T-cell (primary cell): ENCODE data around the gene IL9R. TPM values are rescaled to one million over a fixed set of nuclear protein-coding genes. Genes with fewer than 3 reads are reported as not detected.
A peak's percentile ranks its signal among the peaks of the same experiment; 100 is the strongest.
"Not testable (repeated sequence)": the region's sequence is repeated elsewhere in the genome, so short reads cannot be mapped to it uniquely, and the experiment has no call there.

Experiments
- ATAC-seq, 4 experiments: fragments of 200-7000 bp in 3 of 4; fragments of 150-1000 bp in 1 of 4; cut with Tn5 transposase; replicated peaks in 1 of 4; 1 replicate in 3 of 4; 2 replicates in 1 of 4; pipeline ENCODE4 v1.10.0; 2021; ENCODE audit warnings: moderate library complexity in 3 of 4, mild to moderate bottlenecking in 2 of 4, moderate number of reproducible peaks in 1 of 4
- CTCF ChIA-PET, 2 donors: fragments of 300-600 bp; sonication (Branson Sonifier 250); formaldehyde crosslinking; loops; one replicate each; lab custom pipeline; 2022; ENCODE audit warnings: antibody characterized with exemption in 2 of 2; lab: Charles Lee
- POLR2A ChIA-PET, 2 donors: fragments of 300-600 bp; sonication (Branson Sonifier 250); formaldehyde crosslinking; loops; one replicate each; lab custom pipeline; 2022; ENCODE audit warnings: antibody characterized with exemption in 2 of 2; lab: Charles Lee
- DNase-seq, 35 experiments: peaks; one replicate each; pipeline versions ENCODE4 v3.0.0 to v3.0.0-alpha.2; 2013 to 2023
- H3K27ac ChIP-seq: one replicate; pipeline ENCODE4 v1.5.1; 2013; ENCODE audit warnings: low read length
- H3K27me3 ChIP-seq, 2 experiments: replicated peaks in 1 of 2; 1 replicate in 1 of 2; 2 replicates in 1 of 2; pipeline versions ENCODE4 v1.6.1 to v1.7.0; 2013; ENCODE audit warnings: low read length in 1 of 2, mixed read lengths in 1 of 2; ENCODE audit not compliant: control insufficient read depth in 2 of 2, insufficient read depth in 2 of 2; ENCODE audit errors: extremely low read depth in 1 of 2
- H3K36me3 ChIP-seq, 2 donors: 1 replicate in 1 of 2; 2 replicates in 1 of 2; pipeline versions ENCODE4 v1.6.1 to v1.7.0; 2013; ENCODE audit warnings: low read length in 1 of 2; ENCODE audit not compliant: control insufficient read depth in 2 of 2, insufficient read depth in 1 of 2; ENCODE audit errors: extremely low read depth in 1 of 2
- H3K4me1 ChIP-seq, 2 experiments: 1 replicate in 1 of 2; 2 replicates in 1 of 2; pipeline versions ENCODE4 v1.6.1 to v1.7.0; 2013; ENCODE audit warnings: low read length in 2 of 2, mixed read lengths in 1 of 2; ENCODE audit not compliant: insufficient read depth in 2 of 2, control insufficient read depth in 1 of 2; ENCODE audit errors: extremely low read depth in 1 of 2
- H3K4me3 ChIP-seq, 2 donors: 1 replicate in 1 of 2; 2 replicates in 1 of 2; pipeline versions ENCODE4 v1.5.1 to v1.7.0; 2013; ENCODE audit warnings: mild to moderate bottlenecking in 2 of 2, low read length in 1 of 2, moderate library complexity in 1 of 2; ENCODE audit not compliant: control insufficient read depth in 1 of 2; ENCODE audit errors: extremely low read depth in 1 of 2
- H3K9me3 ChIP-seq: 2 replicates; pipeline ENCODE4 v1.7.0; 2013
- H3K27ac Mint-ChIP-seq, 2 donors: one replicate each; pipeline ENCODE4 v1.8.0; 2020 to 2021; ENCODE audit warnings: mild to moderate bottlenecking in 2 of 2, mixed read lengths in 2 of 2
- H3K27me3 Mint-ChIP-seq, 2 donors: one replicate each; pipeline ENCODE4 v1.8.0; 2021 to 2022; ENCODE audit warnings: mixed read lengths in 2 of 2
- H3K36me3 Mint-ChIP-seq: one replicate; pipeline ENCODE4 v1.8.0; 2021; ENCODE audit warnings: mixed read lengths
- H3K4me1 Mint-ChIP-seq, 3 donors: one replicate each; pipeline ENCODE4 v1.8.0; 2020 to 2022; ENCODE audit warnings: mixed read lengths in 3 of 3, mild to moderate bottlenecking in 1 of 3
- H3K4me3 Mint-ChIP-seq, 3 donors: one replicate each; pipeline ENCODE4 v1.8.0; 2020 to 2022; ENCODE audit warnings: mild to moderate bottlenecking in 3 of 3, mixed read lengths in 3 of 3, moderate library complexity in 3 of 3
- H3K9me3 Mint-ChIP-seq, 3 donors: one replicate each; pipeline ENCODE4 v1.8.0; 2020 to 2022; ENCODE audit warnings: mixed read lengths in 3 of 3
- WGBS: methylation state at CpG from one replicate; pipeline ENCODE4 v1.1.5; 2013; ENCODE audit warnings: missing lambda C conversion rate; ENCODE audit not compliant: insufficient coverage; 5-methylcytosine and 5-hydroxymethylcytosine counted together
- total RNA-seq, 35 experiments: library from RNA in 6 of 35; stranded (reverse) in 6 of 35; fragments of 120-200 nt in 1 of 35; gene quantifications; one replicate each; pipeline versions ENCODE4 v1.2.1 to v1.2.4 and lab custom pipeline; 2013 to 2026

The IL9R gene
- total RNA-seq, 5 donors from 2014 or later (not counting 1 experiment from before 2014, with no cell fraction given), result 2.0 to 39.8 (median 15.9) TPM

DNA sequence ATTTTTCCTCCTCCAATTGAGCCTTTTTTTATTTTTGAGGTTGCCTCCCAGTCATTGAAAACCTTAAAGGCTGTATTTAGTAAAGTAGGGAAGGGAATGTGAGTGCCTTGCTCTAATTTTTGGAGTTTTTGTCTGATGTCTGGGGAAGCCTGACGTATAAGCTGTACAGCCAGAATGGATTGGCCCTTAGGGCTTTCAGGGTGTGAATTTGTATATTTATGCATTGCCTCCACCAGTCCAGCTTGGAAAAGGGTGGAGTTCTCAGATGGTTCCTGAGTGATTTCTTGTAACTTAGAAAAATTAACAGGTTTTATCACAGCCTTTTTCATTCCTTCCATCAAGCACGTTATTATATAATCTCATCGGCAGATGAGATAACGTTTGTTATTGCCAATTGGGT, 8.6 kb upstream of the IL9R start:
- Histone ChIP-seq H3K36me3 (no peaks in the 10 kb centered on the region), H3K27ac (no peak overlapping the region), H3K4me3 (no peak overlapping the region), H3K4me1 (no peaks in the 10 kb centered on the region), H3K9me3 (no peaks in the 10 kb centered on the region), H3K27me3 (no peaks in the 10 kb centered on the region)
- POLR2A ChIA-PET, result no interaction called here
- Mint-ChIP-seq H3K27ac (no peak overlapping the region), H3K9me3 (no peaks in the 10 kb centered on the region), H3K36me3 (no peaks in the 10 kb centered on the region), H3K4me1 (no peaks in the 10 kb centered on the region), H3K4me3 (no peak overlapping the region), H3K27me3 (peaks cover 3 to 14% of the 10 kb centered on the region in 2 donors)
- DNase-seq (no peak), ATAC-seq (no peak)
- 97% methylated on average over 3 of the region's 4 CpGs for WGBS
- CTCF ChIA-PET, result no interaction called here

DNA sequence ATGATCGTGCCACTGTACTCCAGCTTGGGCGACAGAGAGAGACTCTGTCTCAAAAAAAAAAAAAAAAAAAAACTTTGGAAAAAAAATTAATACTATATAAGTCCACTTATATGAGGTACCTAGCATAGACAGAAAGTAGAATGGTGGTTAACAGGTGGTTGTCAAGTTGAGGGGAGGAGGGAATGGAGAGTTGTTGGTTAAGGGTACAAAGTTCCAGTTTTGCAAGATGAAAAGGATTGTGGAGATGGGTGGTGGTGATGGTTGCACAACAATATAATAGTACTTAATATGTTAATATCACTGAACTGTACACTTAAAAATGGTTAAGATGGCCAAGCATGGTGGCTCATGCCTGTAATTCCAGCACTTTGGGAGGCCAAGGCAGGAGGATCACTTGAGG, 4.1 kb upstream of the IL9R start:
- ATAC-seq (no peak), DNase-seq (no peak)
- peaks cover 0 to 15% of the 10 kb centered on the region in 2 experiments for H3K4me1 ChIP-seq
- WGBS, result no CpG with 5 or more reads among the region's 2 CpGs
- H3K9me3 ChIP-seq, result no peaks in the 10 kb centered on the region
- H3K36me3 Mint-ChIP-seq, result no peaks in the 10 kb centered on the region
- no peak overlapping the region for H3K4me3 ChIP-seq
- POLR2A ChIA-PET, result no interaction called here
- H3K27me3 Mint-ChIP-seq, result peaks cover 3 to 13% of the 10 kb centered on the region in 2 donors
- H3K4me3 Mint-ChIP-seq, result no peak overlapping the region
- H3K27me3 ChIP-seq, result no peaks in the 10 kb centered on the region
- no peak overlapping the region for H3K27ac Mint-ChIP-seq
- CTCF ChIA-PET, result no interaction called here
- peaks cover 9 to 23% (median 12%) of the 10 kb centered on the region in 3 donors for H3K4me1 Mint-ChIP-seq
- no peaks in the 10 kb centered on the region for H3K9me3 Mint-ChIP-seq
- H3K27ac ChIP-seq, result no peak overlapping the region
- no peaks in the 10 kb centered on the region for H3K36me3 ChIP-seq

GRCh38 chrX:155995321-155995875, 2.1 kb upstream of the IL9R start:
- no peak for DNase-seq
- Histone ChIP-seq H3K27me3 (no peaks in the 10 kb centered on the region), H3K4me1 (peaks cover 0 to 15% of the 10 kb centered on the region in 2 experiments), H3K27ac (no peak overlapping the region), H3K4me3 (no peak overlapping the region), H3K9me3 (no peaks in the 10 kb centered on the region), H3K36me3 (no peaks in the 10 kb centered on the region)
- CTCF ChIA-PET, result no interaction called here
- H3K27me3 Mint-ChIP-seq, result peaks cover 0 to 7% of the 10 kb centered on the region in 2 donors
- H3K4me3 Mint-ChIP-seq, result no peak overlapping the region
- H3K36me3 Mint-ChIP-seq, result no peaks in the 10 kb centered on the region
- peak overlapping the region in 1 of 2 donors; percentile 10 for H3K27ac Mint-ChIP-seq
- POLR2A ChIA-PET, result no interaction called here
- no peak for ATAC-seq
- no peaks in the 10 kb centered on the region for H3K9me3 Mint-ChIP-seq
- H3K4me1 Mint-ChIP-seq, result peaks cover 9 to 34% (median 12%) of the 10 kb centered on the region in 3 donors

- Histone ChIP-seq H3K9me3 (no peaks in the 10 kb centered on the region), H3K4me3 (no peak overlapping the region), H3K36me3 (no peaks in the 10 kb centered on the region), H3K27ac (no peak overlapping the region), H3K4me1 (peaks cover 0 to 24% of the 10 kb centered on the region in 2 experiments), H3K27me3 (no peaks in the 10 kb centered on the region)
- WGBS, result 67% methylated on average over 1 of the region's 1 CpG
- H3K27ac Mint-ChIP-seq, result peak overlapping the region; percentile 66 to 76
- no peaks in the 10 kb centered on the region for H3K9me3 Mint-ChIP-seq
- peaks cover 16 to 54% (median 19%) of the 10 kb centered on the region in 3 donors for H3K4me1 Mint-ChIP-seq
- DNase-seq (no peak), ATAC-seq (no peak)
- ChIA-PET POLR2A (no interaction called here), CTCF (no interaction called here)
- H3K4me3 Mint-ChIP-seq, result peak overlapping the region; percentile 22 to 70 (median 37)
- peaks cover 0 to 7% of the 10 kb centered on the region in 2 donors for H3K27me3 Mint-ChIP-seq
- no peaks in the 10 kb centered on the region for H3K36me3 Mint-ChIP-seq
Measured at GRCh38 chrX:155998116-155998515, 620 bp downstream of the IL9R start.

- H3K27ac Mint-ChIP-seq, result peak overlapping the region; percentile 16 to 46
- Histone ChIP-seq H3K4me1 (peaks cover 0 to 28% of the 10 kb centered on the region in 2 experiments), H3K4me3 (no peak overlapping the region), H3K27me3 (no peaks in the 10 kb centered on the region), H3K9me3 (no peaks in the 10 kb centered on the region), H3K36me3 (no peaks in the 10 kb centered on the region), H3K27ac (no peak overlapping the region)
- DNase-seq (no peak), ATAC-seq (no peak)
- ChIA-PET CTCF (no interaction called here), POLR2A (no interaction called here)
- H3K9me3 Mint-ChIP-seq, result no peaks in the 10 kb centered on the region
- H3K4me1 Mint-ChIP-seq, result peaks cover 16 to 62% (median 19%) of the 10 kb centered on the region in 3 donors
- H3K4me3 Mint-ChIP-seq, result peak overlapping the region in 1 of 3 donors; percentile 70
- H3K36me3 Mint-ChIP-seq, result no peaks in the 10 kb centered on the region
- H3K27me3 Mint-ChIP-seq, result peaks cover 0 to 4% of the 10 kb centered on the region in 2 donors
- WGBS, result no CpG with 5 or more reads among the region's 9 CpGs
Measured at GRCh38 chrX:155998761-155999510, 1.4 kb downstream of the IL9R start.

- CTCF ChIA-PET, H3K27me3 Mint-ChIP-seq, H3K36me3 ChIP-seq, H3K36me3 Mint-ChIP-seq, H3K4me3 Mint-ChIP-seq, H3K27ac ChIP-seq, ATAC-seq, H3K27me3 ChIP-seq, POLR2A ChIA-PET, H3K9me3 ChIP-seq, DNase-seq, H3K27ac Mint-ChIP-seq, H3K4me3 ChIP-seq, H3K9me3 Mint-ChIP-seq: not testable (repeated sequence)
- H3K4me1 Mint-ChIP-seq, result peaks cover 16 to 63% (median 19%) of the 10 kb centered on the region in 3 donors
- 43% methylated on average over 2 of the region's 9 CpGs for WGBS
- peaks cover 0 to 28% of the 10 kb centered on the region in 2 experiments for H3K4me1 ChIP-seq
Measured at GRCh38 chrX:155999751-156000150, 2.3 kb downstream of the IL9R start.
